ENCODE measurements around the gene ATPAF2. TPM values are rescaled to one million over a fixed set of nuclear protein-coding genes. Genes with fewer than 3 reads are reported as not detected.

The ATPAF2 gene
- total RNA-seq, 1 donor = 13.0 TPM

GRCh38 chr17:18071751-18072150 lies 32.8 kb upstream of the ATPAF2 start:
- DNase-seq (ENCODE audit: low read depth) = no peak
- no peak overlapping the region for H3K4me3 ChIP-seq (ENCODE audit: low read depth, low read length)
- no peak for TF ChIP-seq CTCF (IDR thresholded peaks at IDR 0.05; ENCODE audit: insufficient read depth, low read depth, low read length)

- DNase-seq (ENCODE audit: low read depth) = peak; percentile 39
- H3K4me3 ChIP-seq (ENCODE audit: low read depth, low read length) = peak overlapping the region; percentile 41
- no peak for TF ChIP-seq CTCF (IDR thresholded peaks at IDR 0.05; ENCODE audit: insufficient read depth, low read depth, low read length)
These were observed 31.9 kb upstream of the ATPAF2 start for GRCh38 chr17:18070861-18071340.

GRCh38 chr17:18069101-18069500 lies 30.1 kb upstream of the ATPAF2 start:
- no peak overlapping the region for H3K4me3 ChIP-seq (ENCODE audit: low read depth, low read length)
- no peak for TF ChIP-seq CTCF (IDR thresholded peaks at IDR 0.05; ENCODE audit: insufficient read depth, low read depth, low read length)
- DNase-seq (ENCODE audit: low read depth) = no peak

- DNase-seq (ENCODE audit: low read depth) = no peak
- no peak overlapping the region for H3K4me3 ChIP-seq (ENCODE audit: low read depth, low read length)
- TF ChIP-seq CTCF (IDR thresholded peaks at IDR 0.05; ENCODE audit: insufficient read depth, low read depth, low read length) = no peak
These were observed 27.9 kb upstream of the ATPAF2 start for GRCh38 chr17:18066866-18067265.

- DNase-seq (ENCODE audit: low read depth) = no peak
- TF ChIP-seq CTCF (IDR thresholded peaks at IDR 0.05; ENCODE audit: insufficient read depth, low read depth, low read length) = no peak
- no peak overlapping the region for H3K4me3 ChIP-seq (ENCODE audit: low read depth, low read length)
These were observed 26.6 kb upstream of the ATPAF2 start for GRCh38 chr17:18065546-18065945.

GRCh38 chr17:18064053-18064452 lies 25.1 kb upstream of the ATPAF2 start:
- no peak overlapping the region for H3K4me3 ChIP-seq (ENCODE audit: low read depth, low read length)
- TF ChIP-seq CTCF (IDR thresholded peaks at IDR 0.05; ENCODE audit: insufficient read depth, low read depth, low read length) = no peak
- DNase-seq (ENCODE audit: low read depth) = no peak

- no peak for DNase-seq (ENCODE audit: low read depth)
- no peak for TF ChIP-seq CTCF (IDR thresholded peaks at IDR 0.05; ENCODE audit: insufficient read depth, low read depth, low read length)
- H3K4me3 ChIP-seq (ENCODE audit: low read depth, low read length) = no peak overlapping the region
These were observed 20.3 kb upstream of the ATPAF2 start for GRCh38 chr17:18059283-18059682.

Measured in fibroblast of villous mesenchyme (primary cell).